IMR-90 (cell line): Measurements from ENCODE around the gene BCL2. TPM values are rescaled to one million over a fixed set of nuclear protein-coding genes. Genes with fewer than 3 reads are reported as not detected.

Experiments
- ATAC-seq: fragments of 200-7000 bp; cut with Tn5 transposase; 2 replicates; pipeline ENCODE4 v1.9.1; 2020; ENCODE audit warnings: low read depth, mild to moderate bottlenecking, moderate library complexity
- BruUV-seq: library from RNA; stranded (reverse); fragments of 400-500 nt; replicated peaks from 2 replicates; lab custom pipeline; 2021; lab: Mats Ljungman, UMichigan
- CTCF ChIA-PET: fragments of 300-600 bp; formaldehyde crosslinking; extraction: SDS; loops from one replicate; lab custom pipeline; 2021; ENCODE audit warnings: antibody characterized with exemption; lab: Yijun Ruan, JAX
- POLR2A ChIA-PET: fragments of 300-600 bp; sonication (Branson Sonifier 250); formaldehyde crosslinking; loops from one replicate; lab custom pipeline; 2022; ENCODE audit warnings: antibody characterized with exemption; ENCODE audit not compliant: unreplicated experiment; lab: Charles Lee
- DNase-seq: peaks from one replicate; pipeline ENCODE4 v3.0.0; 2013
- H2AFZ ChIP-seq: replicated peaks from 2 replicates; pipeline ENCODE3; 2013; ENCODE audit warnings: low read length, mild to moderate bottlenecking; ENCODE audit not compliant: poor library complexity
- H2AK5ac ChIP-seq: 2 replicates; pipeline ENCODE4 v1.6.1; 2013; ENCODE audit warnings: low read depth, low read length, inconsistent platforms
- H2AK9ac ChIP-seq: replicated peaks from 2 replicates; pipeline ENCODE3; 2013; ENCODE audit warnings: mild to moderate bottlenecking, low read depth, low read length, moderate library complexity; ENCODE audit not compliant: poor library complexity
- H2BK120ac ChIP-seq: 2 replicates; pipeline ENCODE4 v1.6.1; 2013; ENCODE audit warnings: low read depth, low read length, inconsistent platforms
- H2BK15ac ChIP-seq: 3 replicates; pipeline ENCODE4 v1.6.1; 2013; ENCODE audit warnings: low read depth, low read length, inconsistent platforms
- H2BK20ac ChIP-seq: 2 replicates; pipeline ENCODE4 v1.6.1; 2013; ENCODE audit warnings: low read depth, mild to moderate bottlenecking, inconsistent platforms, low read length, moderate library complexity
- H2BK5ac ChIP-seq: 2 replicates; pipeline ENCODE4 v1.6.1; 2013; ENCODE audit warnings: mild to moderate bottlenecking, low read depth, low read length, inconsistent platforms; ENCODE audit not compliant: poor library complexity, severe bottlenecking
- H3K14ac ChIP-seq: replicated peaks from 2 replicates; pipeline ENCODE4 v1.6.1; 2013; ENCODE audit warnings: low read depth, low read length, inconsistent platforms
- H3K18ac ChIP-seq: 2 replicates; pipeline ENCODE4 v1.6.1; 2013; ENCODE audit warnings: low read depth, low read length, control low read depth
- H3K23ac ChIP-seq: 2 replicates; pipeline ENCODE4 v1.6.1; 2013; ENCODE audit warnings: low read depth, low read length, inconsistent platforms
- H3K27ac ChIP-seq: 2 replicates; pipeline ENCODE4 v1.5.1; 2013; ENCODE audit warnings: mild to moderate bottlenecking, control low read depth, low read length; ENCODE audit not compliant: insufficient read depth
- H3K27me3 ChIP-seq: 2 replicates; pipeline ENCODE4 v1.6.1; 2013; ENCODE audit warnings: low read length; ENCODE audit not compliant: control insufficient read depth, insufficient read depth
- H3K36me3 ChIP-seq: 2 replicates; pipeline ENCODE4 v1.6.1; 2013; ENCODE audit warnings: low read length, mixed read lengths; ENCODE audit not compliant: control insufficient read depth, insufficient read depth
- H3K4ac ChIP-seq: 2 replicates; pipeline ENCODE4 v1.6.1; 2013; ENCODE audit warnings: low read depth, low read length, inconsistent platforms
- H3K4me1 ChIP-seq: 2 replicates; pipeline ENCODE4 v1.6.1; 2013; ENCODE audit warnings: low read length, mixed read lengths; ENCODE audit not compliant: control insufficient read depth, insufficient read depth
- H3K4me2 ChIP-seq: 2 replicates; pipeline ENCODE4 v1.6.1; 2013; ENCODE audit warnings: low read depth, mild to moderate bottlenecking, control low read depth, low read length, moderate library complexity
- H3K4me3 ChIP-seq: 2 replicates; pipeline ENCODE4 v1.5.1; 2013; ENCODE audit warnings: low read depth, mild to moderate bottlenecking, control low read depth, low read length, moderate library complexity; ENCODE audit not compliant: insufficient read depth
- H3K56ac ChIP-seq: 2 replicates; pipeline ENCODE4 v1.6.1; 2013; ENCODE audit warnings: low read length, inconsistent platforms; ENCODE audit not compliant: insufficient read depth; ENCODE audit errors: extremely low read depth
- H3K79me1 ChIP-seq, 2 experiments: 2 replicates each; pipeline ENCODE4 v1.6.1; 2013; ENCODE audit warnings: low read length in 2 of 2, inconsistent platforms in 1 of 2, low read depth in 1 of 2
- H3K9ac ChIP-seq: 2 replicates; pipeline ENCODE4 v1.6.1; 2013; ENCODE audit warnings: low read depth, low read length, control low read depth
- H3K9me1 ChIP-seq: 2 replicates; pipeline ENCODE4 v1.6.1; 2013; ENCODE audit warnings: low read length, inconsistent platforms; ENCODE audit not compliant: insufficient read depth
- H3K9me3 ChIP-seq: 2 replicates; pipeline ENCODE4 v1.6.1; 2013; ENCODE audit warnings: low read length; ENCODE audit not compliant: control insufficient read depth, insufficient read depth
- H4K20me1 ChIP-seq: 2 replicates; pipeline ENCODE4 v1.6.1; 2013; ENCODE audit warnings: low read length, inconsistent platforms; ENCODE audit not compliant: insufficient read depth
- H4K5ac ChIP-seq: 2 replicates; pipeline ENCODE4 v1.6.1; 2013; ENCODE audit warnings: mild to moderate bottlenecking, low read depth, low read length, control low read depth
- H4K8ac ChIP-seq, 2 experiments: 2 replicates each; pipeline ENCODE4 v1.6.1; 2013; ENCODE audit warnings: low read depth in 2 of 2, low read length in 2 of 2, control low read depth in 1 of 2, inconsistent platforms in 1 of 2
- H4K91ac ChIP-seq: 2 replicates; pipeline ENCODE4 v1.6.1; 2013; ENCODE audit warnings: low read depth, low read length, inconsistent platforms; ENCODE audit not compliant: insufficient read depth
- BHLHE40 ChIP-seq: fragments of 150-350 bp; IDR thresholded peaks from 2 replicates; pipeline ENCODE4 v1.6.1; 2016; ENCODE audit warnings: mild to moderate bottlenecking, low read depth, low read length
- CEBPB ChIP-seq: IDR thresholded peaks from 2 replicates; pipeline ENCODE4 v1.6.1; 2012; ENCODE audit warnings: low read depth, low read length, improper control_type of control experiment
- CHD1 ChIP-seq: IDR thresholded peaks from 2 replicates; pipeline ENCODE4 v1.6.1; 2012; ENCODE audit warnings: low read depth, low read length, improper control_type of control experiment
- CTCF ChIP-seq: conservative IDR thresholded peaks from 2 replicates; pipeline ENCODE4 v1.5.1; 2012; ENCODE audit warnings: mild to moderate bottlenecking, low read depth, low read length, improper control_type of control experiment
- ELK1 ChIP-seq: fragments of 150-350 bp; IDR thresholded peaks from 2 replicates; pipeline ENCODE4 v1.6.1; 2016; ENCODE audit warnings: low read depth, mild to moderate bottlenecking, low read length, moderate library complexity, borderline replicate concordance
- FOS ChIP-seq: fragments of 150-350 bp; IDR thresholded peaks from 2 replicates; pipeline ENCODE4 v1.6.1; 2016; ENCODE audit warnings: low read depth, low read length
- MAFK ChIP-seq: IDR thresholded peaks from 2 replicates; pipeline ENCODE4 v1.6.1; 2012; ENCODE audit warnings: low read depth, low read length, improper control_type of control experiment
- MAZ ChIP-seq: IDR thresholded peaks from 2 replicates; pipeline ENCODE4 v1.6.1; 2012; ENCODE audit warnings: low read depth, mild to moderate bottlenecking, low read length, improper control_type of control experiment, moderate library complexity, borderline replicate concordance
- MXI1 ChIP-seq: IDR thresholded peaks from 2 replicates; pipeline ENCODE4 v1.6.1; 2012; ENCODE audit warnings: low read depth, mild to moderate bottlenecking, low read length, moderate library complexity, borderline replicate concordance
- NFE2L2 ChIP-seq: fragments of 150-350 bp; IDR thresholded peaks from 2 replicates; pipeline ENCODE4 v1.6.1; 2016; ENCODE audit warnings: low read depth, mild to moderate bottlenecking, low read length
- POLR2A ChIP-seq: IDR thresholded peaks from 2 replicates; pipeline ENCODE4 v1.6.1; 2012; ENCODE audit warnings: mild to moderate bottlenecking, low read depth, low read length
- RAD21 ChIP-seq: IDR thresholded peaks from 2 replicates; pipeline ENCODE4 v1.6.1; 2012; ENCODE audit warnings: low read length, improper control_type of control experiment
- RCOR1 ChIP-seq: IDR thresholded peaks from 2 replicates; pipeline ENCODE4 v1.6.1; 2012; ENCODE audit warnings: mild to moderate bottlenecking, low read length, improper control_type of control experiment; ENCODE audit not compliant: insufficient replicate concordance
- RFX5 ChIP-seq: IDR thresholded peaks from 2 replicates; pipeline ENCODE4 v1.8.0; 2012; ENCODE audit warnings: low read depth, mild to moderate bottlenecking, low read length, moderate library complexity
- SMC3 ChIP-seq: fragments of 150-350 bp; IDR thresholded peaks from 2 replicates; pipeline ENCODE4 v1.6.1; 2016; ENCODE audit warnings: low read depth, mild to moderate bottlenecking, antibody characterized with exemption, low read length, moderate library complexity
- WGBS, 2 experiments: methylation state at CpG; one replicate each; pipeline versions ENCODE4 v1.1.5 to v1.1.7; 2013; ENCODE audit warnings: missing lambda C conversion rate in 2 of 2; ENCODE audit not compliant: insufficient read length in 1 of 2; ENCODE audit errors: extremely low coverage in 2 of 2; 5-methylcytosine and 5-hydroxymethylcytosine counted together
- dilution Hi-C: fragments of 300-500 bp; cut with HindIII; formaldehyde crosslinking; loops from one replicate; pipeline ENCODE4 v1.14.3; 2018; ENCODE audit warnings: low sequenced_read_pairs; ENCODE audit not compliant: unreplicated experiment
- in situ Hi-C: fragments of 300-500 bp; cut with MboI; formaldehyde crosslinking; loops from 3 replicates; pipeline ENCODE4 v1.14.3; 2019; ENCODE audit warnings: low sequenced_read_pairs, inconsistent platforms, mixed read lengths
- intact Hi-C: fragments of 100-400 bp; cut with micrococcal nuclease; formaldehyde crosslinking; loops from 2 replicates; pipeline ENCODE4 v1.10.0; 2022
- polyA plus RNA-seq, 3 experiments: library from polyadenylated mRNA; depleted of rRNA; stranded (reverse); fragments of >200 nt; gene quantifications; 2 replicates each; pipeline ENCODE4 v1.2.3, GENCODE V29; 2012; ENCODE audit warnings: low replicate concordance in 1 of 3
- total RNA-seq: library from RNA; depleted of rRNA; stranded (reverse); fragments of >200 nt; gene quantifications from 2 replicates; pipeline ENCODE4 v1.2.3, GENCODE V29; 2012

The BCL2 gene
- total and polyA plus RNA-seq, 2 of the 4 experiments (the other 2 are of a cell fraction) = 0.24 to 0.54 TPM

- Histone ChIP-seq H4K5ac (no peak overlapping the region), H2BK120ac (no peak overlapping the region), H3K9me1 (no peaks in the 10 kb centered on the region; the same call in 1 of the 2 replicates), H3K56ac (no peak overlapping the region), H2BK5ac (no peak overlapping the region), H3K9me3 (no peaks in the 10 kb centered on the region), H3K18ac (no peak overlapping the region), H3K36me3 (no peaks in the 10 kb centered on the region), H3K27ac (no peak overlapping the region), H3K14ac (no peak overlapping the region), H2AK5ac (no peak overlapping the region), H2AFZ (no peak overlapping the region), H3K9ac (no peak overlapping the region), H2BK15ac (no peak overlapping the region), H2BK20ac (no peak overlapping the region), H3K23ac (no peak overlapping the region), H4K20me1 (no peaks in the 10 kb centered on the region), H3K4me3 (no peak overlapping the region), H4K91ac (no peak overlapping the region), H3K4me1 (no peaks in the 10 kb centered on the region), H2AK9ac (no peak overlapping the region), H3K4ac (no peak overlapping the region), H3K4me2 (no peak overlapping the region), H3K79me1 (no peaks in the 10 kb centered on the region), H4K8ac (no peak overlapping the region), H3K27me3 (peaks cover 2% of the 10 kb centered on the region; the same call in 1 of the 2 replicates)
- no CpG with 5 or more reads among the region's 11 CpGs for WGBS, 2 experiments
- DNase-seq (no peak), ATAC-seq (no peak)
- CTCF ChIA-PET = no interaction called here
- BruUV-seq = no TSS peak
- dilution Hi-C loops = no loop called here
- POLR2A ChIA-PET = no interaction called here
- intact Hi-C loops = no loop called here
- in situ Hi-C loops = no loop called here
- no peak for TF ChIP-seq NFE2L2
- no peak for TF ChIP-seq SMC3
- TF ChIP-seq RAD21 = no peak
- TF ChIP-seq MAZ = no peak
- no peak for TF ChIP-seq CHD1
- no peak for TF ChIP-seq BHLHE40
- no peak for TF ChIP-seq MAFK
- TF ChIP-seq CTCF = no peak
- no peak for TF ChIP-seq POLR2A
- no peak for TF ChIP-seq ELK1
- no peak for TF ChIP-seq CEBPB
- TF ChIP-seq RFX5 = no peak
- TF ChIP-seq FOS = no peak
- no peak for TF ChIP-seq RCOR1
- TF ChIP-seq MXI1 = no peak
These were observed 26.5 kb downstream of the BCL2 start for GRCh38 chr18:63292831-63293683.
